ENCODE data around the gene MAP7D1. TPM values are rescaled to one million over a fixed set of nuclear protein-coding genes. Genes with fewer than 3 reads are reported as not detected.

MAP7D1 gene
- total and polyA plus RNA-seq, 2 donors (not counting 3 experiments of a cell fraction or from before 2014, with no cell fraction given) = 69.7 to 193 TPM

DNA sequence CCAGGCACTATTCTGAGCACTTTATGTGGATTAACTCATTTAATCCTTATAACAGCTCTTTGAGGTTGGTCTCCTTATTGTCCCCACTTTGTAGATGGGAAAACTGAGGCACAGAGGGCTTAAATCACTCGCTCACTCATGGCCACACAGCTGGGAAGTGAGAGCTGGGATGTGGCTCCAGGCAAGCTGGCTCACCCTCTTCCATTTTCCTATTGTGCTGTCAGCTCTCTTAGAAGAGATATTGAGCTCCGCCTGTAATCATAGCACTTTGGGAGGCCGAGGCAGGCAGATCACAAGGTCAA, 27.1 kb upstream of the MAP7D1 start:
- FAIRE-seq (no peak), DNase-seq (ENCODE audit: low read depth, low spot score) (no peak)
- Histone ChIP-seq H3K4me3 (replicated peaks in 1 of 3; ENCODE audit: insufficient read depth in 1 of 3, low read depth in 1 of 3, low read length in 3 of 3) (no peak overlapping the region), H3K4me1 (ENCODE audit: control insufficient read depth, extremely low read depth, insufficient read depth, low read length) (peaks cover 7% of the 10 kb centered on the region), H3K27ac (ENCODE audit: insufficient read depth, low read depth, low read length) (no peak overlapping the region), H3K9me1 (replicated peaks; ENCODE audit: control insufficient read depth, extremely low read depth, insufficient read depth, low read length) (no peaks in the 10 kb centered on the region), H3K9me3 (replicated peaks; ENCODE audit: control insufficient read depth, insufficient read depth, low read length) (no peaks in the 10 kb centered on the region), H2AFZ (ENCODE audit: low read depth, low read length) (no peak overlapping the region), H3K36me3 (ENCODE audit: control insufficient read depth in 2 of 2, extremely low read depth in 1 of 2, insufficient read depth in 2 of 2, low read length in 2 of 2) (no peaks in the 10 kb centered on the region), H3K27me3 (ENCODE audit: control insufficient read depth in 2 of 2, insufficient read depth in 2 of 2, low read length in 2 of 2) (peaks cover 5 to 9% of the 10 kb centered on the region in 2 experiments), H3K79me2 (ENCODE audit: control insufficient read depth, insufficient read depth, low read length) (no peaks in the 10 kb centered on the region), H4K20me1 (replicated peaks; ENCODE audit: control insufficient read depth, extremely low read depth, insufficient read depth, low read length) (no peaks in the 10 kb centered on the region), H3K4me2 (ENCODE audit: insufficient read depth, low read length) (no peak overlapping the region), H3K9ac (replicated peaks; ENCODE audit: extremely low read depth, insufficient read depth, low read length) (no peak overlapping the region)
- no TSS peak for BruUV-seq (replicated peaks)
- TF ChIP-seq MYC (IDR thresholded peaks at IDR 0.05; ENCODE audit: low read depth, low read length) = no peak
- intact Hi-C loops (cut with micrococcal nuclease) = no loop called here
- ChIA-PET POLR2A (no interaction called here), CTCF (interaction anchor here (1.0 to 2.2 kb wide), 2 partner anchors 10 to 32 kb away, joined by 3 to 6 read pairs; no protein-coding TSS in a partner anchor)
- dilution Hi-C loops (cut with MboI; ENCODE audit: extremely low pct_ligation_motif_present, low sequenced_read_pairs) = no loop called here

DNA sequence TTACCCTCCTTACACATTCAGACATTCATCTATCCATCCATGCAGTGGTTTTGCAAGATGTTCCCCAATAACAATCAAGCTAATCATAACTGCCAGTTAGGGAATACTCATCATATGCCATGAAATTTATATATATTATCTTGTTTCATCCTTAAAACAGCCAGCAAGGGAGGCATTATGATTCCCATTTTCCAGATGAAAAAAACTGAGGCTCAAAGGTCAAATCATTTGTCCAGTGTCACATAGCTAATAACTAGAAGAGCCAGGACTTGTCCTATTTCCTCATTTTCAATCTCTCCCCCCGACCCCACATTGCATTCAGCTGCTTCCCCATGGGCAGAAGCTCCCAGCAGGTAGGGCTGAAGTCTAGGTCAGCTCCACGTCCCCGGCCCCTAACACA, 23.9 kb upstream of the MAP7D1 start:
- Histone ChIP-seq H3K27ac (ENCODE audit: insufficient read depth, low read depth, low read length) (no peak overlapping the region), H3K4me2 (ENCODE audit: insufficient read depth, low read length) (no peak overlapping the region), H3K4me1 (ENCODE audit: control insufficient read depth, extremely low read depth, insufficient read depth, low read length) (peaks cover 38% of the 10 kb centered on the region), H3K4me3 (replicated peaks in 1 of 3; ENCODE audit: insufficient read depth in 1 of 3, low read depth in 1 of 3, low read length in 3 of 3) (no peak overlapping the region), H3K9me3 (replicated peaks; ENCODE audit: control insufficient read depth, insufficient read depth, low read length) (no peaks in the 10 kb centered on the region), H4K20me1 (replicated peaks; ENCODE audit: control insufficient read depth, extremely low read depth, insufficient read depth, low read length) (no peaks in the 10 kb centered on the region), H3K9ac (replicated peaks; ENCODE audit: extremely low read depth, insufficient read depth, low read length) (no peak overlapping the region), H3K79me2 (ENCODE audit: control insufficient read depth, insufficient read depth, low read length) (no peaks in the 10 kb centered on the region), H3K9me1 (replicated peaks; ENCODE audit: control insufficient read depth, extremely low read depth, insufficient read depth, low read length) (no peaks in the 10 kb centered on the region), H2AFZ (ENCODE audit: low read depth, low read length) (no peak overlapping the region), H3K36me3 (ENCODE audit: control insufficient read depth in 2 of 2, extremely low read depth in 1 of 2, insufficient read depth in 2 of 2, low read length in 2 of 2) (no peaks in the 10 kb centered on the region), H3K27me3 (ENCODE audit: control insufficient read depth in 2 of 2, insufficient read depth in 2 of 2, low read length in 2 of 2) (no peaks in the 10 kb centered on the region)
- TF ChIP-seq JUN (IDR thresholded peaks at IDR 0.05; ENCODE audit: borderline replicate concordance, insufficient read depth, insufficient read length, low read depth) (no peak), FOS (IDR thresholded peaks at IDR 0.05; ENCODE audit: borderline replicate concordance, insufficient read depth, low read length) (no peak), EZH2 (IDR thresholded peaks at IDR 0.05; ENCODE audit: borderline replicate concordance, low read depth, low read length, severe bottlenecking) (no peak), POLR2A (IDR thresholded peaks at IDR 0.05; ENCODE audit: low read depth, low read length) (no peak), POLR2AphosphoS5 (IDR thresholded peaks at IDR 0.05; ENCODE audit: insufficient read depth, low read depth, low read length) (no peak), GATA2 (IDR thresholded peaks at IDR 0.05; ENCODE audit: insufficient read depth, insufficient read length, low read depth, low read length) (no peak)
- TF ChIP-seq, protein P1, sequence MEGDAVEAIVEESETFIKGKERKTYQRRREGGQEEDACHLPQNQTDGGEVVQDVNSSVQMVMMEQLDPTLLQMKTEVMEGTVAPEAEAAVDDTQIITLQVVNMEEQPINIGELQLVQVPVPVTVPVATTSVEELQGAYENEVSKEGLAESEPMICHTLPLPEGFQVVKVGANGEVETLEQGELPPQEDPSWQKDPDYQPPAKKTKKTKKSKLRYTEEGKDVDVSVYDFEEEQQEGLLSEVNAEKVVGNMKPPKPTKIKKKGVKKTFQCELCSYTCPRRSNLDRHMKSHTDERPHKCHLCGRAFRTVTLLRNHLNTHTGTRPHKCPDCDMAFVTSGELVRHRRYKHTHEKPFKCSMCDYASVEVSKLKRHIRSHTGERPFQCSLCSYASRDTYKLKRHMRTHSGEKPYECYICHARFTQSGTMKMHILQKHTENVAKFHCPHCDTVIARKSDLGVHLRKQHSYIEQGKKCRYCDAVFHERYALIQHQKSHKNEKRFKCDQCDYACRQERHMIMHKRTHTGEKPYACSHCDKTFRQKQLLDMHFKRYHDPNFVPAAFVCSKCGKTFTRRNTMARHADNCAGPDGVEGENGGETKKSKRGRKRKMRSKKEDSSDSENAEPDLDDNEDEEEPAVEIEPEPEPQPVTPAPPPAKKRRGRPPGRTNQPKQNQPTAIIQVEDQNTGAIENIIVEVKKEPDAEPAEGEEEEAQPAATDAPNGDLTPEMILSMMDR (IDR thresholded peaks at IDR 0.05; ENCODE audit: extremely low read depth in 1 of 2, insufficient read depth in 1 of 2, low read depth in 1 of 2, low read length in 2 of 2) = no peak
- ChIA-PET POLR2A (no interaction called here), CTCF (interaction anchor here (1.2 to 5.7 kb wide), 2 partner anchors 18 to 31 kb away, joined by 3 to 233 read pairs; partner anchors contain the start of gene TRAPPC3)
- FAIRE-seq (no peak), DNase-seq (ENCODE audit: low read depth, low spot score) (no peak)
- intact Hi-C loops (cut with micrococcal nuclease) (no loop called here), dilution Hi-C loops (cut with MboI; ENCODE audit: extremely low pct_ligation_motif_present, low sequenced_read_pairs) (no loop called here)
- BruUV-seq (replicated peaks) = no TSS peak
